ENCODE measurements around the gene ZBTB6.
A peak's percentile ranks its signal among the peaks of the same experiment; 100 is the strongest.

ZBTB6 gene
- long read RNA-seq, donor 1, full-length matches to known transcripts: 2 of 2 reads
- long read RNA-seq, donor 1, partial matches to known transcripts: 0 of 2 reads
- long read RNA-seq, donor 1, other reads (novel, unspliced or antisense): 0 of 2 reads
- long read RNA-seq, donor 2, full-length matches to known transcripts: 1 of 1 reads
- long read RNA-seq, donor 2, partial matches to known transcripts: 0 of 1 reads
- long read RNA-seq, donor 2, other reads (novel, unspliced or antisense): 0 of 1 reads
- long read RNA-seq, donor 3, full-length matches to known transcripts: 1 of 1 reads
- long read RNA-seq, donor 3, partial matches to known transcripts: 0 of 1 reads
- long read RNA-seq, donor 3, other reads (novel, unspliced or antisense): 0 of 1 reads
- long read RNA-seq, donor 4, full-length matches to known transcripts: 4 of 4 reads
- long read RNA-seq, donor 4, partial matches to known transcripts: 0 of 4 reads
- long read RNA-seq, donor 4, other reads (novel, unspliced or antisense): 0 of 4 reads
- long read RNA-seq, donor 5, full-length matches to known transcripts: 5 of 5 reads
- long read RNA-seq, donor 5, partial matches to known transcripts: 0 of 5 reads
- long read RNA-seq, donor 5, other reads (novel, unspliced or antisense): 0 of 5 reads
- long read RNA-seq, donor 6, full-length matches to known transcripts: 3 of 18 reads
- long read RNA-seq, donor 6, partial matches to known transcripts: 15 of 18 reads
- long read RNA-seq, donor 6, other reads (novel, unspliced or antisense): 0 of 18 reads
- long read RNA-seq, donor 7, full-length matches to known transcripts: 2 of 2 reads
- long read RNA-seq, donor 7, partial matches to known transcripts: 0 of 2 reads
- long read RNA-seq, donor 7, other reads (novel, unspliced or antisense): 0 of 2 reads
- long read RNA-seq, donor 8, full-length matches to known transcripts: 6 of 6 reads
- long read RNA-seq, donor 8, partial matches to known transcripts: 0 of 6 reads
- long read RNA-seq, donor 8, other reads (novel, unspliced or antisense): 0 of 6 reads

- DNase-seq: peak; percentile 86
These were observed at the start of gene ZBTB6 for GRCh38 chr9:122912964-122913673. Gene ZBTB6, minus strand, starts transcription at chr9:122913323. Its CDS starts 1,251 bp downstream, at chr9:122912072.

- no peak for DNase-seq
These were observed 48.0 kb upstream of the ZBTB6 start for GRCh38 chr9:122961139-122961538.

GRCh38 chr9:122955961-122956360 lies 42.8 kb upstream of the ZBTB6 start:
- no peak for DNase-seq

GRCh38 chr9:122954253-122954691 lies 41.1 kb upstream of the ZBTB6 start:
- DNase-seq: no peak

- DNase-seq: no peak
These were observed 37.9 kb upstream of the ZBTB6 start for GRCh38 chr9:122951056-122951455.

- no peak for DNase-seq
These were observed 37.1 kb upstream of the ZBTB6 start for GRCh38 chr9:122950263-122950662.

- DNase-seq: no peak
These were observed 36.6 kb upstream of the ZBTB6 start for GRCh38 chr9:122949696-122950095.

GRCh38 chr9:122948313-122948712 lies 35.2 kb upstream of the ZBTB6 start:
- DNase-seq: no peak

GRCh38 chr9:122946461-122947005 lies 33.4 kb upstream of the ZBTB6 start:
- DNase-seq: no peak

GRCh38 chr9:122944960-122945888 lies 32.1 kb upstream of the ZBTB6 start:
- no peak for DNase-seq

- DNase-seq: no peak
These were observed 28.6 kb upstream of the ZBTB6 start for GRCh38 chr9:122941582-122942234.

GRCh38 chr9:122940749-122941581 lies 27.8 kb upstream of the ZBTB6 start, which contains the start of gene RABGAP1:
Gene RABGAP1, plus strand, starts transcription at chr9:122941020. Its CDS starts 16,040 bp downstream, at chr9:122957060.
- DNase-seq: peak; percentile 98

GRCh38 chr9:122940454-122940748 lies 27.3 kb upstream of the ZBTB6 start:
- no peak for DNase-seq

GRCh38 chr9:122939601-122940000 lies 26.5 kb upstream of the ZBTB6 start:
- DNase-seq: no peak

- DNase-seq: no peak
These were observed 23.8 kb upstream of the ZBTB6 start for GRCh38 chr9:122936883-122937282.

GRCh38 chr9:122936464-122936863 lies 23.3 kb upstream of the ZBTB6 start:
- no peak for DNase-seq

- peak; percentile 93 for DNase-seq
These were observed 18.4 kb upstream of the ZBTB6 start, which contains the start of gene ZBTB26 for GRCh38 chr9:122931226-122932121. Gene ZBTB26, minus strand, starts transcription at chr9:122931512. Its CDS starts 11,578 bp downstream, at chr9:122919934.

Measured in right kidney (tissue), 9 donors.